Gastrocnemius medialis (tissue), 4 donors: ENCODE measurements around the gene SLC39A8. TPM values are rescaled to one million over a fixed set of nuclear protein-coding genes. Genes with fewer than 3 reads are reported as not detected.

Experiments
- total RNA-seq, 4 donors: library from RNA; depleted of rRNA; stranded (reverse); fragments of >200 nt; gene quantifications; one replicate each; pipeline versions ENCODE4 v1.1.0 to v1.2.3, GENCODE V29; 2016

The SLC39A8 gene
- total RNA-seq, 4 donors from 2014 or later = 1.2 to 1.8 (median 1.7) TPM

Other genes with a start within 250 kb of the SLC39A8 start
- 10 to 100 TPM; 20.0 to 27.2 (median 22.7) TPM for gene NFKB1, start 155.9 kb upstream of the SLC39A8 start, total RNA-seq